C1 segment of cervical spinal cord (tissue), 14 donors: ENCODE measurements around the gene KRTAP9-7.

Experiments used
- DNase-seq, 14 donors: peaks; one replicate each; lab custom pipeline; 2025; lab: John Stamatoyannopoulos, UW

KRTAP9-7 gene

DNA sequence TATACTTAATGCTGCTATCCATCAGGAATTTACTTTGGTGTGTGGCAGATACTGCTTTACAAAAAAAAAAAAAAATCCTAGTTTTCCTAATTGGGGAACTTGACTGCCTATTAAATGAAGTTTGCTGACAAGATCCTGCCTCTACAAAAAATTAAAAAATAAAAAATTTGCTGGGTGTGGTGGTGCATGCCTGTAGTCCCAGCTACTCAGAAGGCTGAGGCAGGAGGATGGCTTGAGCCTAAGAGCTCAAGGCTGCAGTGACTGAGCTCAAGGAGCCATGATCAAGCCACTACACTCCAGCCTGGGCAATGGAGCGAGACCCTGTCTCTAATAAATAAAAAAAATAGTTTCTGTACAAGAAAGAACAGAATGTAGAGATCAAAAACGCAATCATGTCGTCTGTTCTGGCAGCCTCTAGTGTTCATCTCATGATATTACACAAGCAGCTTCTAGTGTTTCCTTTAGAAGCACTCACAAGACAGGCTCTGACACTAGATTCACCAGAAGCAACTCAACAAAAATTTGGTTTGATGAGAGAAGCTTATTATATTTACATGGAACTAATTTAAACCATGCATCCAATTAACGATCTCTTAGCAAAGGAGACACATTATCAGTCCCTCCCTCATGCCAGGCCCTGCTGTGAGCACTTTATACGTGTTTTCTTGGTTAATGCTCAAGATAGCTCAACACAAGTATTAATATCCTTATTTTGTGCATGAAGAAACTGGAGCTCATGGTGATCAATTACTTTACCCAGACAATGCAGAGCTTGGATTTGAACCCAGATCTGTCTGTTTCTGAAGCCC is 46.8 kb downstream of the KRTAP9-7 start:
- DNase-seq, result no peak

DNA sequence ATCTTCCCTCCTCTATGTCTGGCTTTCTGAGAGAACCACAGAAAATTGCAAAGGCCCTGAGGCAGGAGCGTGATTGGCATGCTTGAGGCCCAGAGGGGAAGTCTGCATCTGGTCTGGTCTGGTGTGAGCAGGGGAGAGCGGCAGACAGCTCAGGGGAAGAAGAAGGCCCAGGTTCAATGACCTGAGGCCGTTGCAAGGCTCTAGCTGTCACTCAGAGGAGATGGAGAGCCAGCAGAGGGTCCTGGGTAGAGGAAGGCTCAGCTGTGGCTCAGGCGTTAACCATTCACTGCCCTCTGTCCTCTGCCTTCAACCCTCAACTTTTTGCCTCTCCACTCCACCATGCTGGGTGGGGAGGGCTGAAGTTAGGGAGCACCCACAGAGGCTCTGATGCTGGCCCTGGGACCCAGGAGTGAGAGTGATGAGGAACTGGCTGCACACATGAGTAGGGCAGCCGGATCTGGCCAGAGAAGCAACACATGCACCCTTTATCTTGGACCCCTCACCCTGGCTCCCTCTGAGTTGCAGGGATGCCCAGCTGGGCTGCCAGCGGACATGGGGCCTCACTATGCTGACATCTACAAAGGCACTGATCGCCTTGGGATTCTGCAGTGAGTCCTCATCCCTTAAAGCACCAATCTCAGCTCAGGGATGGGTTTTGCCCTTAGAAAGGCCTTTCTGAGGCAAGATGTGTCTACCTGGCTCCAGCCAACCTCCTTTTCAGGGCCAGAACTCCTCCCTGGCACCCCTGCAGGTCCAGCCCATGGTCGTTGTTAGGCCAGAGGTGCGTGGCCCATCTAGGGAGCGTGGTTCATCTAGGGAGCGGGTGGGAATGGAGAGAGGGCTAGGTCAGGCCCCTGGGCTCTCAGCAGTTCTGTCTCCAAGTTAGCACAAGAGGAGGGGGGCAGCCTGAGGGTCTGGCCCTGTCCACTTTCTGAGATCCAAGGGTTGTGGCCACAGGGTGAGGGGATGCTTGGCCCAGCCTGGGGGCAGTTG is 47.7 kb downstream of the KRTAP9-7 start:
- no peak for DNase-seq

DNA sequence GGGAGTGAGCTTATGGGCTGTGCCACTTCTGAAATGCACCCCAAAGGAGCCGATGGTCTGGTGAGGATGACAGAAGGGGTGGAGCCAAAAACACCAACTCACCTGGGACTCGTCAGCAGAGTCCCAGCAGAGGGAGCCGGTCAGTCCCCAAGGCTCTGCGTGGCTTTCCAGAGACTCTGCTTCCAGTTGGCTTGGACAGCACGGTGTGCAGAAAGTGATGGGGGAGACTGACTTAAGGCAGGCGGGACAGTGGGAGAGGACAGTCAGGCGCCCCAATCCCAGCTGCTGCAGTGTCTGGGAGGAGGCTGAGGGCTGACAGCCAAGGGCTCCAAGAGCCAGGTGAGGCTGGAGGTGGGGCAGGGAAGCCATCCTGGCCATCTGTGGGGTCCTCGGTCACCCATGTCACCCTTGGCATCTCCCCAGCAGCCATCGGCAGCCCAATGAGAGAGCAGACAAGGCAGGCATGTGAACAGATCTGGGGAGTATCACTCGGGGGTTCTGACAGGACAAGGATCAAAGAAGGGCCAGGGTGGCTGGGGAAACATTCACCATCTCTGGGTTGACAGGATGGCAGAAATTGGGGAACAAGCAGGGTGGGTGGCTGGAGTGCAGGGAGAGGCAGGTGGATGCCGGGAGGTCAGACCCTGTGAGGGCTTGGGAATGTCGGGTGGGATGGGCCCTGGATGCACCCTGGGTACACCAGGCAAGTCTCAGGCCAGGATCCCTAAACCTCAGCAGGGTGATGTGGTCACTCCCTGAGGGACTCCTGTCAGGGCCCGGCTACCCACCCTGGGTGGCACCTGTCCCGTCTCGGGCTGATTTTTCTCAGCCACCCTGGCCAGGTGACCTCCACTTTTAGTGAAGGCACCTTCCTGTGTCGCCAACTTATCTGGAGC is 48.9 kb downstream of the KRTAP9-7 start:
- no peak for DNase-seq

DNA sequence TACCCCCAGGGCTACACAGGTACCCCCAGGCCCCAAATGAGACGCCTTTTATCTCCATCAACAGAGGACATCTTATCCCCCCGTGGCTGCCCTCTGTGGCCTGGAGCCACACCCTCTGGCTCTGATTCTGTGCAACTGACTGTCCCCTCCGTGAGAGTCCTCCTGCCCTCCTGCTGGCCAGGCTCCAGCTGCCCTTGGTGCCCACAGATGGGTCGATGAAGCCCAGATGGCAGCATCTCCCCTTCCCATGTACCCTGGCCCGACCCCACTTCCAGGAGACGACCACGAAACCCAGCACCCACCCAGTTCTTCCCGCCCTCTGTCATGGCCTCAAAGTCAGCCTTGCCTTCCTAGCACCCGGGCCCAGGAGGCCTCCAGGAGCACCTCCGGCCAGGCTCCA is 49.6 kb downstream of the KRTAP9-7 start:
- DNase-seq, result no peak

DNA sequence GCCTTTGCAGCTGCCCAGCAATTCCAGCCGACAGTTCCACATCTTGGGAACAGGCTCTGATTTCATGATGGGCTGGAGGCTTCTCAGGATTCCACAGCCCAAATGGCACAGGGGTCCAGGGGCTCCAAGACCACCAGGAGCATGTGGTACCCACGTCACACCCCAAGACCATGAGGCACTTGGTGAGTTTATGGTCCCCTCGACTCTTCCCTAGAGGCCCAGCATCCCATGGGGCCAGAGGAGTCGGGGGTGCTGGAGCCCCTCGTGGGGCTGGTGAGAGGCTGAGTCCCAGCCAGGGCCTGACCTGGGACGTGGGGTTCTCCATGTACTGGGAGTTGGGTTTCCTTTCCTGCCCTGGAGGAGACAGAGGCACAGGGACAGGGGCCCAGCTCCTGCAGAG is 50.1 kb downstream of the KRTAP9-7 start:
- no peak for DNase-seq
